SK-N-SH (cell line): ENCODE data around the gene ULK3. TPM values are rescaled to one million over a fixed set of nuclear protein-coding genes. Genes with fewer than 3 reads are reported as not detected.

Experiments
- CTCF ChIA-PET: fragments of 300-600, 350-600 bp; formaldehyde crosslinking; extraction: SDS; loops from one replicate; lab custom pipeline; 2021; lab: Yijun Ruan, JAX
- POLR2A ChIA-PET: fragments of 350-600 bp; sonication (Branson Sonifier 250); formaldehyde crosslinking; extraction: SDS; loops from one replicate; lab custom pipeline; 2020; ENCODE audit warnings: antibody characterized with exemption, inconsistent platforms; lab: Yijun Ruan, JAX
- DNase-seq: peaks from one replicate; pipeline ENCODE4 v3.0.0; 2012
- H2AFZ ChIP-seq: fragments of 200-600 bp; sonication (generic); 2 replicates; pipeline ENCODE4 v1.8.1; 2016; ENCODE audit warnings: antibody characterized with exemption, mild to moderate bottlenecking, low read depth
- H3F3A ChIP-seq: fragments of 200-600 bp; sonication (generic); replicated peaks from 2 replicates; pipeline ENCODE3; 2016; ENCODE audit warnings: antibody characterized with exemption, mild to moderate bottlenecking; ENCODE audit not compliant: insufficient read depth
- H3K27ac ChIP-seq, 2 experiments: fragments of 200-500 bp in 1 of 2; fragments of 200-600 bp in 1 of 2; sonication (Bioruptor generic) in 1 of 2; sonication (generic), shearing (Covaris generic) in 1 of 2; 2 replicates each; pipeline versions ENCODE4 v1.5.1 to v1.6.1; 2014 to 2016; ENCODE audit warnings: low read depth in 2 of 2, inconsistent platforms in 1 of 2, low read length in 1 of 2, mild to moderate bottlenecking in 1 of 2, mixed read lengths in 1 of 2
- H3K27me3 ChIP-seq: fragments of 200-600 bp; sonication (generic), shearing (Covaris generic); 2 replicates; pipeline ENCODE4 v1.6.1; 2016; ENCODE audit warnings: mixed run types; ENCODE audit not compliant: insufficient read depth
- H3K36me3 ChIP-seq, 2 experiments: fragments of 200-500 bp in 1 of 2; fragments of 200-600 bp in 1 of 2; sonication (Bioruptor generic) in 1 of 2; sonication (generic) in 1 of 2; replicated peaks in 1 of 2; 2 replicates each; pipeline versions ENCODE3 to v1.5.1; 2014 to 2016; ENCODE audit warnings: low read length in 1 of 2, mild to moderate bottlenecking in 1 of 2; ENCODE audit not compliant: insufficient read depth in 2 of 2, control insufficient read depth in 1 of 2
- H3K4me1 ChIP-seq, 2 experiments: fragments of 200-500 bp in 1 of 2; fragments of 200-600 bp in 1 of 2; sonication (Bioruptor generic) in 1 of 2; sonication (generic), shearing (Covaris generic) in 1 of 2; 2 replicates each; pipeline versions ENCODE4 v1.5.1 to v1.6.1; 2014 to 2016; ENCODE audit warnings: low read depth in 1 of 2, low read length in 1 of 2, mixed run types in 1 of 2; ENCODE audit not compliant: insufficient read depth in 2 of 2, control insufficient read depth in 1 of 2
- H3K4me2 ChIP-seq: fragments of 200-600 bp; sonication (generic), shearing (Covaris generic); 2 replicates; pipeline ENCODE4 v1.6.1; 2017; ENCODE audit warnings: mixed run types
- H3K4me3 ChIP-seq, 2 experiments: fragments of 200-500 bp in 1 of 2; fragments of 200-600 bp in 1 of 2; sonication (Bioruptor generic) in 1 of 2; sonication (generic), shearing (Covaris generic) in 1 of 2; 2 replicates each; pipeline versions ENCODE4 v1.5.1 to v1.8.1; 2014 to 2016; ENCODE audit warnings: low read depth in 2 of 2, inconsistent platforms in 1 of 2, low read length in 1 of 2, mild to moderate bottlenecking in 1 of 2, mixed read lengths in 1 of 2, moderate library complexity in 1 of 2
- H3K79me2 ChIP-seq: fragments of 200-600 bp; sonication (generic); 2 replicates; pipeline ENCODE4 v1.8.1; 2017; ENCODE audit warnings: mild to moderate bottlenecking; ENCODE audit not compliant: insufficient read depth
- H3K9ac ChIP-seq: fragments of 200-600 bp; sonication (generic); 2 replicates; pipeline ENCODE4 v1.6.1; 2017; ENCODE audit warnings: mixed run types
- H3K9me2 ChIP-seq: fragments of 200-600 bp; sonication (generic); 2 replicates; pipeline ENCODE4 v1.6.1; 2017; ENCODE audit warnings: mixed run types
- H3K9me3 ChIP-seq: fragments of 200-600 bp; sonication (generic); 2 replicates; pipeline ENCODE4 v1.6.1; 2017; ENCODE audit warnings: mixed run types, mild to moderate bottlenecking, moderate library complexity
- H4K20me1 ChIP-seq: fragments of 200-600 bp; sonication (generic); 2 replicates; pipeline ENCODE4 v1.6.1; 2017; ENCODE audit warnings: mild to moderate bottlenecking, mixed run types; ENCODE audit not compliant: insufficient read depth
- CHD2 ChIP-seq: fragments of 150-350 bp; IDR thresholded peaks from 2 replicates; pipeline ENCODE4 v1.6.1; 2018; ENCODE audit warnings: low read length; ENCODE audit not compliant: partially characterized antibody
- CTCF ChIP-seq: fragments of 200-600 bp; sonication (generic); IDR thresholded peaks from 2 replicates; pipeline ENCODE4 v1.6.1; 2017; ENCODE audit warnings: antibody characterized with exemption, mild to moderate bottlenecking, moderate library complexity
- EZH2phosphoT487 ChIP-seq: fragments of 200-600 bp; sonication (generic); IDR thresholded peaks from 2 replicates; pipeline ENCODE4 v1.6.1; 2017; ENCODE audit warnings: low read depth, mixed run types, mild to moderate bottlenecking, antibody characterized with exemption, moderate library complexity, borderline replicate concordance
- FOSL2 ChIP-seq: IDR thresholded peaks from 2 replicates; pipeline ENCODE4 v1.4.0; 2012; ENCODE audit warnings: low read depth, mild to moderate bottlenecking, moderate library complexity, borderline replicate concordance
- GABPA ChIP-seq: IDR thresholded peaks from 2 replicates; pipeline ENCODE4 v1.4.0; 2012; ENCODE audit warnings: low read depth, mild to moderate bottlenecking
- MEF2A ChIP-seq: IDR thresholded peaks from 2 replicates; pipeline ENCODE4 v1.4.0; 2012; ENCODE audit warnings: low read depth, borderline replicate concordance
- NFIC ChIP-seq: IDR thresholded peaks from 2 replicates; pipeline ENCODE4 v1.4.0; 2012; ENCODE audit warnings: borderline replicate concordance
- NRF1 ChIP-seq: IDR thresholded peaks from 2 replicates; pipeline ENCODE4 v1.6.1; 2012; ENCODE audit warnings: low read depth, mild to moderate bottlenecking, low read length
- POLR2AphosphoS5 ChIP-seq: IDR thresholded peaks from 2 replicates; pipeline ENCODE4 v1.6.1; 2012; ENCODE audit warnings: low read depth, low read length
- SIN3A ChIP-seq: IDR thresholded peaks from 2 replicates; pipeline ENCODE4 v1.6.1; 2012; ENCODE audit warnings: low read depth, mild to moderate bottlenecking, low read length, moderate library complexity, borderline replicate concordance
- SMC3 ChIP-seq: IDR thresholded peaks from 2 replicates; pipeline ENCODE4 v1.6.1; 2012; ENCODE audit warnings: low read depth, low read length, improper control_type of control experiment
- TAF1 ChIP-seq: IDR thresholded peaks from 2 replicates; pipeline ENCODE4 v1.6.1; 2012; ENCODE audit warnings: low read depth, mild to moderate bottlenecking, low read length, moderate library complexity, borderline replicate concordance
- USF2 ChIP-seq: fragments of 150-350 bp; IDR thresholded peaks from 2 replicates; pipeline ENCODE4 v1.6.1; 2017; ENCODE audit warnings: antibody characterized with exemption, low read length, low read depth, borderline replicate concordance
- YY1 ChIP-seq: IDR thresholded peaks from 2 replicates; pipeline ENCODE4 v1.4.0; 2012; ENCODE audit warnings: low read depth, mild to moderate bottlenecking
- WGBS: methylation state at CpG from one replicate; pipeline ENCODE4 v1.1.6; 2017; ENCODE audit warnings: low lambda C conversion rate; 5-methylcytosine and 5-hydroxymethylcytosine counted together
- polyA plus RNA-seq, 3 experiments: library from polyadenylated mRNA; depleted of rRNA; stranded (reverse); fragments of >200 nt; gene quantifications; 2 replicates each; pipeline ENCODE4 v1.2.3, GENCODE V29; 2012
- TF ChIP-seq, protein P1 (sequence below): IDR thresholded peaks from 2 replicates; pipeline ENCODE4 v1.4.0; 2012; ENCODE audit warnings: low read depth, borderline replicate concordance
- TF ChIP-seq, protein P2 (sequence below): IDR thresholded peaks from 2 replicates; pipeline ENCODE4 v1.4.0; 2012; ENCODE audit warnings: low read depth
- TF ChIP-seq, protein P3 (sequence below): IDR thresholded peaks from 2 replicates; pipeline ENCODE4 v1.6.1; 2012; ENCODE audit warnings: mild to moderate bottlenecking, low read depth, low read length, moderate library complexity

The ULK3 gene
- polyA plus RNA-seq, 1 of the 3 experiments (the other 2 are of a cell fraction): 41.3 TPM

- TF ChIP-seq, protein P1, sequence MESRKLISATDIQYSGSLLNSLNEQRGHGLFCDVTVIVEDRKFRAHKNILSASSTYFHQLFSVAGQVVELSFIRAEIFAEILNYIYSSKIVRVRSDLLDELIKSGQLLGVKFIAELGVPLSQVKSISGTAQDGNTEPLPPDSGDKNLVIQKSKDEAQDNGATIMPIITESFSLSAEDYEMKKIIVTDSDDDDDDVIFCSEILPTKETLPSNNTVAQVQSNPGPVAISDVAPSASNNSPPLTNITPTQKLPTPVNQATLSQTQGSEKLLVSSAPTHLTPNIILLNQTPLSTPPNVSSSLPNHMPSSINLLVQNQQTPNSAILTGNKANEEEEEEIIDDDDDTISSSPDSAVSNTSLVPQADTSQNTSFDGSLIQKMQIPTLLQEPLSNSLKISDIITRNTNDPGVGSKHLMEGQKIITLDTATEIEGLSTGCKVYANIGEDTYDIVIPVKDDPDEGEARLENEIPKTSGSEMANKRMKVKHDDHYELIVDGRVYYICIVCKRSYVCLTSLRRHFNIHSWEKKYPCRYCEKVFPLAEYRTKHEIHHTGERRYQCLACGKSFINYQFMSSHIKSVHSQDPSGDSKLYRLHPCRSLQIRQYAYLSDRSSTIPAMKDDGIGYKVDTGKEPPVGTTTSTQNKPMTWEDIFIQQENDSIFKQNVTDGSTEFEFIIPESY: no peak
- no peak for TF ChIP-seq YY1
- TF ChIP-seq NFIC: no peak
- TF ChIP-seq, protein P2, sequence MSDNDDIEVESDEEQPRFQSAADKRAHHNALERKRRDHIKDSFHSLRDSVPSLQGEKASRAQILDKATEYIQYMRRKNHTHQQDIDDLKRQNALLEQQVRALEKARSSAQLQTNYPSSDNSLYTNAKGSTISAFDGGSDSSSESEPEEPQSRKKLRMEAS: no peak
Observed at GRCh38 chr15:74816624-74817369, 26.2 kb downstream of the ULK3 start (continued).

DNA sequence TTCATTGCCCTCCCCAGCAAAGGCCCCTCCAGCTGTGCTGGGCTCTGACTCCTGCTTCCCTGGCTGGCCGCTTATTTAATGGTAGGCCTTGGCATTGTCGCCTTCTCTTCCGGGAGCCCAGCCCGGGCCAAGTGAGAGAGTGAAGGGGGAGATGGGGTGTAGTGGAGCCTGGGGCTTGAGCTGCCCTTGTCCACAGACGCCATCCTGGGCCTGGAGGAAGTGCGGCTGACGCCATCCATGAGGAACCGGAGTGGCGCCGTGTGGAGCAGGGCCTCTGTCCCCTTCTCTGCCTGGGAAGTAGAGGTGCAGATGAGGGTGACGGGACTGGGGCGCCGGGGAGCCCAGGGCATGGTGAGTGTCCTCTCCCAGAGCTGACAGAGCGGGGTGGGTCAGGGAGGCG, 27.0 kb downstream of the ULK3 start:
- 93% methylated on average over 14 of the region's 15 CpGs for WGBS
- H2AFZ ChIP-seq: no peak overlapping the region
- ChIA-PET POLR2A (no interaction called here), CTCF (interaction anchor here (1.2 to 5.6 kb wide), 7 partner anchors 10 to 182 kb away, joined by 3 to 31 read pairs (median 5); partner anchors contain the start of genes CPLX3 and CSK)
- no peak overlapping the region for H3K27ac ChIP-seq
- H3F3A ChIP-seq: no peaks in the 10 kb centered on the region
- H3K4me2 ChIP-seq: no peak overlapping the region
- no peak overlapping the region for H3K4me3 ChIP-seq
- no peaks in the 10 kb centered on the region for H3K27me3 ChIP-seq
- TF ChIP-seq USF2 (no peak), CTCF (no peak), POLR2AphosphoS5 (no peak), GABPA (no peak), EZH2phosphoT487 (no peak), NRF1 (no peak), SMC3 (no peak), YY1 (no peak), FOSL2 (no peak), SIN3A (no peak), CHD2 (no peak), TAF1 (no peak), MEF2A (no peak)
- TF ChIP-seq, protein P3, sequence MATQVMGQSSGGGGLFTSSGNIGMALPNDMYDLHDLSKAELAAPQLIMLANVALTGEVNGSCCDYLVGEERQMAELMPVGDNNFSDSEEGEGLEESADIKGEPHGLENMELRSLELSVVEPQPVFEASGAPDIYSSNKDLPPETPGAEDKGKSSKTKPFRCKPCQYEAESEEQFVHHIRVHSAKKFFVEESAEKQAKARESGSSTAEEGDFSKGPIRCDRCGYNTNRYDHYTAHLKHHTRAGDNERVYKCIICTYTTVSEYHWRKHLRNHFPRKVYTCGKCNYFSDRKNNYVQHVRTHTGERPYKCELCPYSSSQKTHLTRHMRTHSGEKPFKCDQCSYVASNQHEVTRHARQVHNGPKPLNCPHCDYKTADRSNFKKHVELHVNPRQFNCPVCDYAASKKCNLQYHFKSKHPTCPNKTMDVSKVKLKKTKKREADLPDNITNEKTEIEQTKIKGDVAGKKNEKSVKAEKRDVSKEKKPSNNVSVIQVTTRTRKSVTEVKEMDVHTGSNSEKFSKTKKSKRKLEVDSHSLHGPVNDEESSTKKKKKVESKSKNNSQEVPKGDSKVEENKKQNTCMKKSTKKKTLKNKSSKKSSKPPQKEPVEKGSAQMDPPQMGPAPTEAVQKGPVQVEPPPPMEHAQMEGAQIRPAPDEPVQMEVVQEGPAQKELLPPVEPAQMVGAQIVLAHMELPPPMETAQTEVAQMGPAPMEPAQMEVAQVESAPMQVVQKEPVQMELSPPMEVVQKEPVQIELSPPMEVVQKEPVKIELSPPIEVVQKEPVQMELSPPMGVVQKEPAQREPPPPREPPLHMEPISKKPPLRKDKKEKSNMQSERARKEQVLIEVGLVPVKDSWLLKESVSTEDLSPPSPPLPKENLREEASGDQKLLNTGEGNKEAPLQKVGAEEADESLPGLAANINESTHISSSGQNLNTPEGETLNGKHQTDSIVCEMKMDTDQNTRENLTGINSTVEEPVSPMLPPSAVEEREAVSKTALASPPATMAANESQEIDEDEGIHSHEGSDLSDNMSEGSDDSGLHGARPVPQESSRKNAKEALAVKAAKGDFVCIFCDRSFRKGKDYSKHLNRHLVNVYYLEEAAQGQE: no peak
- TF ChIP-seq, protein P2: no peak
- H3K79me2 ChIP-seq: no peaks in the 10 kb centered on the region
- H3K9me2 ChIP-seq: no peaks in the 10 kb centered on the region
- no peaks in the 10 kb centered on the region for H4K20me1 ChIP-seq
- no peak overlapping the region for H3K9ac ChIP-seq
- H3K36me3 ChIP-seq: no peaks in the 10 kb centered on the region
- H3K9me3 ChIP-seq: no peaks in the 10 kb centered on the region
- no peak for DNase-seq
- H3K4me1 ChIP-seq: peaks cover 0 to 29% of the 10 kb centered on the region in 2 experiments; a peak in 1 of 4 replicates
